ENCODE results near the gene GRIA3. TPM values are rescaled to one million over a fixed set of nuclear protein-coding genes. Genes with fewer than 3 reads are reported as not detected.

The GRIA3 gene
- total RNA-seq, result not detected

DNA sequence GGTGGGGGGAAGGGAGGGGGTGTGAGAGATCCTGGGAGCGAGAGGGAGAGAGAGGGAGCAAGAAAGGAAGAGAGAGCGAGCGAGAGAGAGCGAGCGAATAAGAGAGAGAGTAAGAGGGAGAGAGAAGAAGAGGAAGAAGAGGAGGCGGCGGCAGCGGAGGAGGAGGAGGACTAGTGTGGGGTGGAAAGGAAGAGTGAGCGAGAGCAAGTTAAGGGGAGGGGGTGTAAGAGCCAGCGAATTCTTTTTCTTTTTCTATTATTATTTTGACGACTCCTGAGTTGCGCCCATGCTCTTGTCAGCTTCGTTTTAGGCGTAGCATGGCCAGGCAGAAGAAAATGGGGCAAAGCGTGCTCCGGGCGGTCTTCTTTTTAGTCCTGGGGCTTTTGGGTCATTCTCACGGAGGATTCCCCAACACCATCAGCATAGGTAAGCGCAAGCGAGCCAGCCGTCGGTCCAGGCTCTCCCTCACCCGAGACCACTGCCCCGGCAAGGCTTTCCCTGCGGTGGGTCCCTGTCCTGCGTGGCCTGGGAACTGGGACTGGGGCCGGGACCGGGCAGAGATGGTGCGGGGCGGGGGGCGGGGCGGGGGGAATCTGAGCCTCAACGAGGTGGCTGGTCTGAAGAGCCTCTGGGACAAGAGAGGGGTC, at the start of gene GRIA3:
Gene GRIA3 (plus strand): TSS at position 60 of the 647 bp plus-strand sequence. CDS start 258 bp downstream, at position 318.
- no peaks in the 10 kb centered on the region for H3K36me3 Mint-ChIP-seq (ENCODE audit: low read depth)
- H3K4me3 Mint-ChIP-seq, result peak within 1 kb of the TSS; percentile 19
- H3K27ac Mint-ChIP-seq, result no peak within 1 kb of the TSS
- peaks cover 10% of the 10 kb centered on the region for H3K4me1 Mint-ChIP-seq
- intact Hi-C loops (cut with DNase I, micrococcal nuclease), result no loop called here
- no peaks in the 10 kb centered on the region for H3K9me3 Mint-ChIP-seq (ENCODE audit: low read depth)
- DNase-seq (no peak), ATAC-seq (no peak)
- POLR2A ChIA-PET, result no interaction called here
- CTCF ChIA-PET, result no interaction called here
- peaks cover 37% of the 10 kb centered on the region for H3K27me3 Mint-ChIP-seq

DNA sequence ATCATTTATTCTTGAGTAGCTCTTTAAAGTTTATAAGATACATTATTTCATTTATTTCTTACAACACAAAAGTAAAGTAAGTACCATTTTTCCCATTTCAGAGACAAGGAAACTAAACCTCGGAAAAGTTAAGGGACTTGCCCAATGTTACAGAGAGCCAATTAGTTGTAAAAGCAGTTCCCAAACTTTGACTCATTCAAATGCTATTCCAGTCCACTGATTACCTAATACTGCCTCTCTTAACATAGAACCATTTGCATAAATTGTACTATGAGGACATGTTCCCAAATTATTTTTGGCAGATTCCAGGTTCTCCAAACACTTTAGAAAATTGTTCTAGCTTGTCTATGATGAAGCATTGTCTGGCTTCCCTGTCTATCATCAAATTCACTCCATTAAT, 45.6 kb upstream of the GRIA3 start:
- intact Hi-C loops (cut with DNase I, micrococcal nuclease), result no loop called here
- POLR2A ChIA-PET, result no interaction called here
- Mint-ChIP-seq H3K27me3 (no peaks in the 10 kb centered on the region), H3K4me3 (no peak overlapping the region), H3K27ac (no peak overlapping the region), H3K4me1 (no peaks in the 10 kb centered on the region), H3K9me3 (ENCODE audit: low read depth) (no peaks in the 10 kb centered on the region), H3K36me3 (ENCODE audit: low read depth) (no peaks in the 10 kb centered on the region)
- CTCF ChIA-PET, result interaction anchor here (0.6 kb wide), 1 partner anchor 1841 kb away, joined by 3 read pairs; no protein-coding TSS in a partner anchor
- no peak for ATAC-seq
- DNase-seq, result no peak

DNA sequence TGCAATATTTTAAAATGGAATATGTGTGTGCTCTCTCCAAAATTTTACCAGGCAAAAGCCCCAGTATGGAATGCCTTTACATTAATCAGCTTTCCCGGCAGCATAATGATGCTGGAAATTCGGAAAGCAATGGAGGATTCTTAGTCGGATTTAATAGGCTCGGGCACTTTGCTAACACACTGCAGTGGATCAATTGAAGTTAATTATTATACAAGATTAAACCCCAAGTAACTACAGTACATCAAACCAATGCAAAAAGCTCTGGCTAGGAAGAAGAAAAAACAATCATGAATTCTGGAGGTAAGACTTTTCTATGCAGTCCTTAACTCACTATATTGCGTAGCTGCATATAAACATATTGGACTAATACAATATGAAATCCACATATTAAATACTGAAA, 43.6 kb upstream of the GRIA3 start:
- H3K36me3 Mint-ChIP-seq (ENCODE audit: low read depth), result no peaks in the 10 kb centered on the region
- H3K27ac Mint-ChIP-seq, result no peak overlapping the region
- CTCF ChIA-PET, result no interaction called here
- DNase-seq (no peak), ATAC-seq (no peak)
- no peaks in the 10 kb centered on the region for H3K4me1 Mint-ChIP-seq
- H3K9me3 Mint-ChIP-seq (ENCODE audit: low read depth), result no peaks in the 10 kb centered on the region
- H3K4me3 Mint-ChIP-seq, result no peak overlapping the region
- POLR2A ChIA-PET, result no interaction called here
- H3K27me3 Mint-ChIP-seq, result no peaks in the 10 kb centered on the region
- intact Hi-C loops (cut with DNase I, micrococcal nuclease), result no loop called here

DNA sequence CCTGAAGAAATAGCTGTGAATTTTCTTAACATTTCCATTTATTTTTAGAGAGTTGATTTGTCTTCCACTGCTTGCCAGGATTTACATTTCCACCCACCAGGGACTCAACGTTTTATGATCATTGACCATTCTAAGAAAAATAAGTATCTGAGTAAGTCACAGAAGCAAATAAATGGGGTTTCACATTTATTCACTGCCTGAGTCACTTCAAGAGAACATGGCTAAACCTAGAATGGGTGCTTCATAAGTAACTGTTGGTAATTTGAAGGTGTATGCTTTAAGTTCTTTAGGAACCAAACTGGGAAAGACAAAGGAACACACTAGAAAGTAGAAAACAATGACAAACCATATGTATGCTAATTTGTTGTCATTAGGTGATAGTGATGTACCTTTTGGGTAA, 43.2 kb upstream of the GRIA3 start:
- Mint-ChIP-seq H3K9me3 (ENCODE audit: low read depth) (no peaks in the 10 kb centered on the region), H3K4me3 (no peak overlapping the region), H3K4me1 (no peaks in the 10 kb centered on the region), H3K36me3 (ENCODE audit: low read depth) (no peaks in the 10 kb centered on the region), H3K27me3 (no peaks in the 10 kb centered on the region), H3K27ac (no peak overlapping the region)
- DNase-seq (no peak), ATAC-seq (no peak)
- POLR2A ChIA-PET, result no interaction called here
- CTCF ChIA-PET, result no interaction called here
- intact Hi-C loops (cut with DNase I, micrococcal nuclease), result no loop called here

DNA sequence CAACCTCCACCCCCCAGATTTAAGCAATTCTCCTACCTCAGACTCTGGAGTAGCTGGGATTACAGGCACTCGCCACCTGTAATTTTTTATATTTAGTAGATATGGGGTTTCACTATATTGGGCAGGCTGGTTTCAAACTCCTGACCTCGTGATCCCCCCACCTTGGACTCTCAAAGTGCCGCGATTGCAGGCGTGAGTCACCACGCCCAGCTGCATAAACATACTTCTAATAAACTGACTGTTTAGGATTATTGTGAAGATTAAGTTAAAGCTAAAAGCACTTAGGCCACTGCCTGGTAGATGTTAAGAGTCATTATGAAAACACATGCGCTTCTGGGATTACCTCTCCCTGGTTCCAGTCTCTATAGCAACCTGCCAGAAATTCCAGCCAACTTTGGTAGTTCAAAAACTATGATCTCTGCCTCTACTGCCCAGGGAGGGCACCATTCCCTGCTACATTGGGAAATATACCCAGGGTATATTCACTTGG, 30.2 kb upstream of the GRIA3 start:
- Mint-ChIP-seq H3K4me3 (no peak overlapping the region), H3K4me1 (no peaks in the 10 kb centered on the region), H3K27me3 (no peaks in the 10 kb centered on the region), H3K9me3 (ENCODE audit: low read depth) (no peaks in the 10 kb centered on the region), H3K36me3 (ENCODE audit: low read depth) (no peaks in the 10 kb centered on the region), H3K27ac (no peak overlapping the region)
- ChIA-PET POLR2A (no interaction called here), CTCF (no interaction called here)
- no peak for ATAC-seq
- DNase-seq, result no peak
- intact Hi-C loops (cut with DNase I, micrococcal nuclease), result no loop called here

DNA sequence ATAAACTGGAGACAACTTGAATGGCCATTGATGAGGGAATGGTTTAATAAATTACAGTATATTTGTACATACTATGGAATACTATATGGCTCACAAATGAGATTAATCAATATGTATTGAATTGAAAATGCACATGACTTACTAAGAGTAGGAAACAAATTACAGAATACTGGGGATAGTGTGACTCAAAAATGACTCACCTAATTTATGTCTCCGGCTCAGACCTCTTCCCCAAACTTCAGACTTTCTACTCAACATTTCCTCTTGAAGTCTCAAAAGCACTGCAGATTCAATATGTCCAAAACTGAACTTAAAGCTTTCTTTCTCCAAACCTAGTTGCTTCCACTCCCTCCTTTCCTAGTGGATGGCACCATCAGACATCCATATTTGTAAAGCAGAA, 28.8 kb upstream of the GRIA3 start:
- Mint-ChIP-seq H3K4me3 (no peak overlapping the region), H3K36me3 (ENCODE audit: low read depth) (no peaks in the 10 kb centered on the region), H3K4me1 (no peaks in the 10 kb centered on the region), H3K27ac (no peak overlapping the region), H3K9me3 (ENCODE audit: low read depth) (no peaks in the 10 kb centered on the region), H3K27me3 (no peaks in the 10 kb centered on the region)
- ChIA-PET POLR2A (no interaction called here), CTCF (no interaction called here)
- no peak for DNase-seq
- intact Hi-C loops (cut with DNase I, micrococcal nuclease), result no loop called here
- ATAC-seq, result no peak

DNA sequence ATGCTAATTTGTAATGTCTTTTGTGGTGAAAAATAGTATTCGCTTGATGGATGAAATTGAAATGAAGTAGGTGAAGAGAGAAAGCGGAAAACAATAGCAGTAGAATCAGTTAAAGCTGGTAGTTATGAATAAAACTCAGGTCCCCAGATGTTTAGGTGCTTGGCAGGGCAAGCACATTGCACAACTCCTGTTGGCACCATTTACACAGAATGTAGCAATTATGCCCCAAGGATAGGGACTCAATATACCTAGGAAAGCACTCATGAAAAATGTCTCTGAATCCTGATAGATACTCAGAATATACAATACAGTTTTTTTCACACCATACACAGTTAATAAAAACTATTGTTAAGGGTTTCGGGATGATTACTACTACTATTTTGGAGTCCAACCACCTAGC, 26.5 kb upstream of the GRIA3 start:
- H3K27ac Mint-ChIP-seq, result no peak overlapping the region
- no peaks in the 10 kb centered on the region for H3K4me1 Mint-ChIP-seq
- DNase-seq (no peak), ATAC-seq (no peak)
- H3K9me3 Mint-ChIP-seq (ENCODE audit: low read depth), result no peaks in the 10 kb centered on the region
- no peaks in the 10 kb centered on the region for H3K36me3 Mint-ChIP-seq (ENCODE audit: low read depth)
- H3K27me3 Mint-ChIP-seq, result no peaks in the 10 kb centered on the region
- ChIA-PET POLR2A (no interaction called here), CTCF (no interaction called here)
- H3K4me3 Mint-ChIP-seq, result no peak overlapping the region
- intact Hi-C loops (cut with DNase I, micrococcal nuclease), result no loop called here

DNA sequence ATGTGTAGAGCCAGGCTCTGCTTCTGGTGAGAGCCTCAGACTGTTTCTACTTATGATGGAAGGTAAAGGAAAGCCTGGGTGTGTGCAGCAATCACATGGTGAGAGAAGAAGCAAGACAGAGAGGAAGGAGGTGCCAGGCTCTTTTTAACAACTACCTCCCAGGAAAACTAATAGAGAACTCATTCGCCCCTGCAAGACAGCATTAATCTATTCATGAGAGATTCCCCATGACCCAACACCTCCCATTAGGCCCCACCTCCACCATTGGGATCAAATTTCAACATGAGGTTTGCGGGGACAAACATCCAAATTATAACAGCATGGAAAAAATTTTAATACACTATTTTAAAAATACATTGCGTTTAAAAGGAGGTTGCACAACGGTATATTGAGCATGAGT, 24.7 kb upstream of the GRIA3 start:
- DNase-seq, result no peak
- no peak for ATAC-seq
- POLR2A ChIA-PET, result no interaction called here

DNA sequence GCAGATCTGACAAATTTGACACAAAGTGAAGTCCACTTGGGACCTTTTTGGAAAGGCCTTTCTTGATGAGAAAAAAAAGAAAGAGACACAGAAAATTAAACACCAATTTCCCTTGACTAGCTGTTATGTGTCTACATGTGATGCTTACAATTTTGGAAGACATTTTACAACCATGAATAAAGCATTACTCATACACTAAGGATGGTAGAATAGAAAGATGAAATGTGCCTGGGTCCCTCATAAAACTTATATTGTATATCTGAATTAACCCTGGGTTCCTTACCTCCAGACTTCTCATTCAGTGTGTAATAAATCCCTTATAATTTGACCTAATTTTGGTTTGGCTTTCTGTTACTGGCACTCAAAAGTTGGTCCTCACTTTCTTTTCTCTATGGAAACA, 16.5 kb upstream of the GRIA3 start:
- Mint-ChIP-seq H3K4me3 (no peak overlapping the region), H3K36me3 (ENCODE audit: low read depth) (no peaks in the 10 kb centered on the region), H3K27me3 (peaks cover 2% of the 10 kb centered on the region), H3K27ac (no peak overlapping the region), H3K9me3 (ENCODE audit: low read depth) (no peaks in the 10 kb centered on the region), H3K4me1 (no peaks in the 10 kb centered on the region)
- ChIA-PET CTCF (no interaction called here), POLR2A (no interaction called here)
- no peak for DNase-seq
- ATAC-seq, result no peak
- intact Hi-C loops (cut with DNase I, micrococcal nuclease), result no loop called here

More for the DNA sequence above, 24.7 kb upstream of the GRIA3 start:
- no peaks in the 10 kb centered on the region for H3K4me1 Mint-ChIP-seq
- no peaks in the 10 kb centered on the region for H3K36me3 Mint-ChIP-seq (ENCODE audit: low read depth)
- no peaks in the 10 kb centered on the region for H3K9me3 Mint-ChIP-seq (ENCODE audit: low read depth)
- intact Hi-C loops (cut with DNase I, micrococcal nuclease), result no loop called here
- H3K4me3 Mint-ChIP-seq, result no peak overlapping the region
- H3K27me3 Mint-ChIP-seq, result no peaks in the 10 kb centered on the region
- CTCF ChIA-PET, result no interaction called here
- H3K27ac Mint-ChIP-seq, result no peak overlapping the region

DNA sequence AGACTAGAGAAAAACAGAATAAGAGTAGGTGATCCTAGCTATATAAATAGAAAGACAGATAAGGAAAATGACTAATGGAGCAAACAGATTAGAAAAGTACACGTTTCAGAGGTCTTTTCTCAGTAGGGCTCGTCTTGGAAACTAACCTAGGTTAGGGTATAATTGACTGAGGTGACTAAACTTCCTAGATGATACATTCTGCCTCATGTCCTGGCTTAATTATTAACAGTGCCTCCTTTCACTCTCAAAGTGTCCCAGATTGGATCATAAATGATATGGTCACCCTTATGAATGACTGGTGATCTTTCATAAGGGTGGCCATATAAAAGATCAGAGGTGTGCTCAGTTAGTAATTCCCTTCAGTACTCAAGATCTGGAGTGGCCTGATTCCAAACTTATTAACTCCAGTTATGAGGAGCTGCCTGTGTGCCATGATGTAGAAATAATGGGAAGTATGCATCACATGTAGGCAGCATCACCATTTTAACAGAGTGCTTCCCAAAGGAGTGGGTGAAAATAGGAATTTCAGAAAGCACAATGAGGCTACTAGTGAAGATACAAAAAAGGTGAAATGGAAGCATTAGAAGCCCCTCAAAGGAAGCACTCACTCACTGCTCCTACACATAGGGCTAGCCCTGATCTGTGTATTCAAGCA, 14.7 kb upstream of the GRIA3 start:
- intact Hi-C loops (cut with DNase I, micrococcal nuclease), result no loop called here
- Mint-ChIP-seq H3K27me3 (peaks cover 2% of the 10 kb centered on the region), H3K36me3 (ENCODE audit: low read depth) (no peaks in the 10 kb centered on the region), H3K27ac (no peak overlapping the region), H3K9me3 (ENCODE audit: low read depth) (no peaks in the 10 kb centered on the region), H3K4me1 (no peaks in the 10 kb centered on the region), H3K4me3 (no peak overlapping the region)
- no peak for ATAC-seq
- DNase-seq, result no peak
- CTCF ChIA-PET, result no interaction called here
- POLR2A ChIA-PET, result no interaction called here

DNA sequence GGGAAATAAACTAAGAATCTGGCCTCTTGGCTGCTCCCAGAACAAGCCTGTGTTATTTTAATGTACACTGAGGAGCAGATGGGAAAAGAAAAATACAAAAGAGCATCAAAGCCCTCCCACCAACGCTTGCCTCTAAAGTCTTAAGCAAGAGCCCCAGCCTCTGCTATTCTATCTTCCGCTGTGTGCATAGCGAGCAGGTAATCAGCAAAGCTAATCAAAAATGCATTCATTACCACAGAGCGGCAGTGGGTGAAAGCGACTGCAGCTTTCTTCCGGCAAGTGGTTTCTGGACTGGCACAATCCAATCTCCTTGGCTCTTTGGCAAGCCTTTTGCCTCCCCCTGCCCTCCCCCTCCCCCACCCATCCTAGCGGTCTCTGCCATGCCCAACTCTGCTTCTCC, 13.5 kb upstream of the GRIA3 start:
- ChIA-PET POLR2A (no interaction called here), CTCF (no interaction called here)
- Mint-ChIP-seq H3K27ac (no peak overlapping the region), H3K9me3 (ENCODE audit: low read depth) (no peaks in the 10 kb centered on the region), H3K4me1 (no peaks in the 10 kb centered on the region), H3K4me3 (no peak overlapping the region), H3K36me3 (ENCODE audit: low read depth) (no peaks in the 10 kb centered on the region), H3K27me3 (peaks cover 2% of the 10 kb centered on the region)
- intact Hi-C loops (cut with DNase I, micrococcal nuclease), result no loop called here
- ATAC-seq (no peak), DNase-seq (no peak)

DNA sequence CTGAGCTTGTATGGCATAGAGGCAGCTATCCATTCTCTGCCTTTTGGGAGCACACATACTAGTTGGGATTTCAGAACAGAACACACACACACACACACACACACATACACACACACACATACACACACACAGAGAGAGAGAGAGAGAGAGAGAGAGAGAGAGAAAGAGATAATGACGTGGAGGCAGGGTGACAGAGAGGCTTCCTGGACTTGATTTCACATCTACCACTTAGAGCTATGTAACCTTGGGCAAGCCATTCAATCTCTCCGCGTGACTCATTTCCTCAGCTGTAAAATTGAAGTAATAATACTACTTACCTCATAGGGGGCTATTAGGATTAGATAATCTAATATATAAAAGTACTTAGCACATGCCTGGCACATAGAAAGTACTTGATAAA, 12.3 kb upstream of the GRIA3 start:
- H3K4me1 Mint-ChIP-seq, result no peaks in the 10 kb centered on the region
- CTCF ChIA-PET, result no interaction called here

More for the DNA sequence above, 12.3 kb upstream of the GRIA3 start:
- Mint-ChIP-seq H3K27ac (no peak overlapping the region), H3K36me3 (ENCODE audit: low read depth) (no peaks in the 10 kb centered on the region), H3K27me3 (peaks cover 2% of the 10 kb centered on the region), H3K4me3 (no peak overlapping the region), H3K9me3 (ENCODE audit: low read depth) (no peaks in the 10 kb centered on the region)
- POLR2A ChIA-PET, result no interaction called here
- ATAC-seq (no peak), DNase-seq (no peak)
- intact Hi-C loops (cut with DNase I, micrococcal nuclease), result no loop called here

Measured in activated CD4-positive, alpha-beta T cell treated with anti-CD3 and anti-CD28 coated beads for 36 hours (primary cell).